ENCODE data around the gene USP37.

USP37 gene

DNA sequence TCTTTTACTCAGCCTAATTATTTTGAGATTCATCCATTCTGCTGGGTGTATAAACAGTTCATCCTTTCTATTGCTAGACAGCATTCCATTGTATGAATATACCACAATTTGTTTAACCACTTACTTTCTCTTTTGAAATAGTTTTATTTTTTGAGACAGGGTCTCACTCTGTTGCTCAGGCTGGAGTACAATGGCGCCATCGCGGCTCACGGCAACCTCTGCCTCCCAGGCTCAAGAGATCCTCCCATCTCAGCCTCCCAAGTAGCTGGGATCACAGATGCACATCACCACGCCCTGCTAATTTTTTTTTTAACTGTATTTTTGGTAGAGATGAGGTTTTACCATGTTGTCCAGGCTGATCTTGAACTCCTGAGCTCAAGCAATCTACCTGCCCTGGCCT, 54.5 kb downstream of the USP37 start:
- Histone ChIP-seq H3F3A (ENCODE audit: insufficient read depth, low read length) (no peaks in the 10 kb centered on the region), H4K20me1 (ENCODE audit: insufficient read depth, low read length) (no peaks in the 10 kb centered on the region), H2AFZ (ENCODE audit: low read length) (no peak overlapping the region), H3K79me2 (ENCODE audit: insufficient read depth, low read length) (no peaks in the 10 kb centered on the region), H3K27me3 (ENCODE audit: insufficient read depth, low read length) (no peaks in the 10 kb centered on the region), H3K4me2 (ENCODE audit: low read length) (no peak overlapping the region), H3K9ac (ENCODE audit: low read length) (no peak overlapping the region), H3K4me1 (ENCODE audit: insufficient read depth, low read length, severe bottlenecking) (no peaks in the 10 kb centered on the region), H3K27ac (ENCODE audit: low read depth, low read length, poor library complexity, severe bottlenecking) (no peak overlapping the region), H3K9me3 (ENCODE audit: low read length) (no peaks in the 10 kb centered on the region), H3K36me3 (ENCODE audit: insufficient read depth, low read length) (peaks cover 47% of the 10 kb centered on the region), H3K4me3 (ENCODE audit: low read depth, low read length, poor library complexity, severe bottlenecking) (no peak overlapping the region), H3K9me2 (ENCODE audit: low read depth, low read length) (no peaks in the 10 kb centered on the region)
- no peak for TF ChIP-seq EZH2 (IDR thresholded peaks at IDR 0.05; ENCODE audit: borderline replicate concordance, low read length)

- Histone ChIP-seq H3K27ac (ENCODE audit: low read depth, low read length, poor library complexity, severe bottlenecking) (no peak overlapping the region), H4K20me1 (ENCODE audit: insufficient read depth, low read length) (no peaks in the 10 kb centered on the region), H3K9me3 (ENCODE audit: low read length) (no peaks in the 10 kb centered on the region), H3K79me2 (ENCODE audit: insufficient read depth, low read length) (no peaks in the 10 kb centered on the region), H3K27me3 (ENCODE audit: insufficient read depth, low read length) (no peaks in the 10 kb centered on the region), H3K36me3 (ENCODE audit: insufficient read depth, low read length) (peaks cover 43% of the 10 kb centered on the region), H3K4me3 (ENCODE audit: low read depth, low read length, poor library complexity, severe bottlenecking) (no peak overlapping the region), H2AFZ (ENCODE audit: low read length) (no peak overlapping the region), H3K9ac (ENCODE audit: low read length) (no peak overlapping the region), H3F3A (ENCODE audit: insufficient read depth, low read length) (no peaks in the 10 kb centered on the region), H3K4me2 (ENCODE audit: low read length) (no peak overlapping the region), H3K4me1 (ENCODE audit: insufficient read depth, low read length, severe bottlenecking) (no peaks in the 10 kb centered on the region), H3K9me2 (ENCODE audit: low read depth, low read length) (no peaks in the 10 kb centered on the region)
- no peak for TF ChIP-seq EZH2 (IDR thresholded peaks at IDR 0.05; ENCODE audit: borderline replicate concordance, low read length)
- TF ChIP-seq, protein P1, sequence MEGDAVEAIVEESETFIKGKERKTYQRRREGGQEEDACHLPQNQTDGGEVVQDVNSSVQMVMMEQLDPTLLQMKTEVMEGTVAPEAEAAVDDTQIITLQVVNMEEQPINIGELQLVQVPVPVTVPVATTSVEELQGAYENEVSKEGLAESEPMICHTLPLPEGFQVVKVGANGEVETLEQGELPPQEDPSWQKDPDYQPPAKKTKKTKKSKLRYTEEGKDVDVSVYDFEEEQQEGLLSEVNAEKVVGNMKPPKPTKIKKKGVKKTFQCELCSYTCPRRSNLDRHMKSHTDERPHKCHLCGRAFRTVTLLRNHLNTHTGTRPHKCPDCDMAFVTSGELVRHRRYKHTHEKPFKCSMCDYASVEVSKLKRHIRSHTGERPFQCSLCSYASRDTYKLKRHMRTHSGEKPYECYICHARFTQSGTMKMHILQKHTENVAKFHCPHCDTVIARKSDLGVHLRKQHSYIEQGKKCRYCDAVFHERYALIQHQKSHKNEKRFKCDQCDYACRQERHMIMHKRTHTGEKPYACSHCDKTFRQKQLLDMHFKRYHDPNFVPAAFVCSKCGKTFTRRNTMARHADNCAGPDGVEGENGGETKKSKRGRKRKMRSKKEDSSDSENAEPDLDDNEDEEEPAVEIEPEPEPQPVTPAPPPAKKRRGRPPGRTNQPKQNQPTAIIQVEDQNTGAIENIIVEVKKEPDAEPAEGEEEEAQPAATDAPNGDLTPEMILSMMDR (IDR thresholded peaks at IDR 0.05; ENCODE audit: low read length) = no peak
These were observed 59.9 kb downstream of the USP37 start for GRCh38 chr2:218508299-218508698.

DNA sequence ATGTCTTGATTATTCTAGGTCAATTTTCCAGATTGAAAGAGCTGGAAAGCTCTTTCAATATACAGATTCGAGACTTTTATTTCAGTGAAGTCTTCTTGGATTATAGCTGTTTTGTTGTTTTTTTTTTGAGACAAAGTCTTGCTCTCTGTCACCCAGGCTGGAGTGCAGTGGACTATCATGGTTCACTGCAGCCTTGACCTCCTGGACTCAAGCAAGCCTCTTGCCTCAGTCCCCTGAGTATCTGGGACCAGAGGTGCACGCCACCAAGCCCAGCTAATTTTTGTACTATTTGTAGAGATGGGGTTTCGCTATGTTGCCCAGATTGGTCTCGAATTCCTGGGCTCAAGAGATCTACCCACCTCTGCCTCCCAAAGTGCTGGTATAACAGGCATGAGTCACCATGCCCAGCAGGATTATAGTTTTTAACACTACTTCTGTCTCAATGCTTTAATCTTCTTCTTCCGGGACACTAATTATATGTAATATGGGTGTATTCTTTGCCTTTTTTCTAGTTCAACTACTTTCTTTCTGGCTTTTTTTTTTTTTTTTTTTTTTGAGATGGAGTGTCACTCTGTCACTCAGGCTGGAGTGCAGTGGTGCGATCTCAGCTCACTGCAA, 62.3 kb downstream of the USP37 start:
- no peak overlapping the region for H3K4me3 ChIP-seq (ENCODE audit: low read depth, low read length, poor library complexity, severe bottlenecking)
- no peaks in the 10 kb centered on the region for H3K9me3 ChIP-seq (ENCODE audit: low read length)
- TF ChIP-seq, protein P1 (IDR thresholded peaks at IDR 0.05; ENCODE audit: low read length) = no peak
- TF ChIP-seq EZH2 (IDR thresholded peaks at IDR 0.05; ENCODE audit: borderline replicate concordance, low read length) = no peak
- H3K9me2 ChIP-seq (ENCODE audit: low read depth, low read length) = no peaks in the 10 kb centered on the region
- H4K20me1 ChIP-seq (ENCODE audit: insufficient read depth, low read length) = no peaks in the 10 kb centered on the region
- no peaks in the 10 kb centered on the region for H3K4me1 ChIP-seq (ENCODE audit: insufficient read depth, low read length, severe bottlenecking)
- H3K36me3 ChIP-seq (ENCODE audit: insufficient read depth, low read length) = peaks cover 47% of the 10 kb centered on the region; the same call in 1 of the 2 replicates
- no peak overlapping the region for H2AFZ ChIP-seq (ENCODE audit: low read length)
- no peak overlapping the region for H3K27ac ChIP-seq (ENCODE audit: low read depth, low read length, poor library complexity, severe bottlenecking)
- H3F3A ChIP-seq (ENCODE audit: insufficient read depth, low read length) = no peaks in the 10 kb centered on the region
- no peaks in the 10 kb centered on the region for H3K79me2 ChIP-seq (ENCODE audit: insufficient read depth, low read length)
- H3K27me3 ChIP-seq (ENCODE audit: insufficient read depth, low read length) = no peaks in the 10 kb centered on the region
- no peak overlapping the region for H3K9ac ChIP-seq (ENCODE audit: low read length)
- H3K4me2 ChIP-seq (ENCODE audit: low read length) = no peak overlapping the region

DNA sequence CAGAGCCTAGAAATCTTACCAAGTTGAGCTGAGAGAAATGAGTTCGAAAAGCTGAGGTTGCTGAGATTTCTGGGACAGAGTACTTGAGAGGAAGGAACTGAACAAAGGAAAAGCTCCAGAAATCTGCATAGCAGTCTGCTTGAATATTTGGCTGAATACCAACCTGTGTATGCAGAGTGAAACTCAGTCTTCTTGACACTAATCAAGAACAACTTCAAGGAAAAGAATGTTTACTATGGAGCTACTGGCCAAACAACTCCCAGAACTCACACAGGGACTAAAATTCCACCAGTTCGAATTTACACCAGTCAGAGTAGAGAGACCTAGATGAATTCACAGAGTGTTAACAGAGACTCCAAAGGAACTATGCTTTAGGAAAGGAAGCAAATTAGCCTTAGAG, 66.5 kb downstream of the USP37 start:
- H3K9me2 ChIP-seq (ENCODE audit: low read depth, low read length) = no peaks in the 10 kb centered on the region
- no peak overlapping the region for H3K9ac ChIP-seq (ENCODE audit: low read length)
- no peaks in the 10 kb centered on the region for H3K79me2 ChIP-seq (ENCODE audit: insufficient read depth, low read length)
- no peaks in the 10 kb centered on the region for H3F3A ChIP-seq (ENCODE audit: insufficient read depth, low read length)
- H3K27ac ChIP-seq (ENCODE audit: low read depth, low read length, poor library complexity, severe bottlenecking) = no peak overlapping the region
- no peak overlapping the region for H3K4me2 ChIP-seq (ENCODE audit: low read length)
- peaks cover 43% of the 10 kb centered on the region; the same call in 1 of the 2 replicates for H3K36me3 ChIP-seq (ENCODE audit: insufficient read depth, low read length)
- no peaks in the 10 kb centered on the region for H3K4me1 ChIP-seq (ENCODE audit: insufficient read depth, low read length, severe bottlenecking)
- no peaks in the 10 kb centered on the region for H3K9me3 ChIP-seq (ENCODE audit: low read length)
- no peaks in the 10 kb centered on the region for H3K27me3 ChIP-seq (ENCODE audit: insufficient read depth, low read length)
- H2AFZ ChIP-seq (ENCODE audit: low read length) = no peak overlapping the region
- no peak overlapping the region for H3K4me3 ChIP-seq (ENCODE audit: low read depth, low read length, poor library complexity, severe bottlenecking)
- H4K20me1 ChIP-seq (ENCODE audit: insufficient read depth, low read length) = no peaks in the 10 kb centered on the region
- TF ChIP-seq, protein P1 (IDR thresholded peaks at IDR 0.05; ENCODE audit: low read length) = no peak
- no peak for TF ChIP-seq EZH2 (IDR thresholded peaks at IDR 0.05; ENCODE audit: borderline replicate concordance, low read length)

Measured in OCI-LY1 (cell line).